HCT116 (cell line): ENCODE measurements around the gene GAB2. TPM values are rescaled to one million over a fixed set of nuclear protein-coding genes. Genes with fewer than 3 reads are reported as not detected.
"Not testable (repeated sequence)": the region's sequence is repeated elsewhere in the genome, so short reads cannot be mapped to it uniquely, and the experiment has no call there.

Experiments used
- ATAC-seq: fragments of 200-7000 bp; cut with Tn5 transposase; 2 replicates; pipeline ENCODE4 v1.9.1; 2020; ENCODE audit warnings: mild to moderate bottlenecking, moderate library complexity
- BruUV-seq: library from RNA; stranded (reverse); fragments of 400-500 nt; replicated peaks from 2 replicates; lab custom pipeline; 2021; lab: Mats Ljungman, UMichigan
- CTCF ChIA-PET: fragments of 300-600 bp; sonication (Branson Sonifier 250); formaldehyde crosslinking; loops from one replicate; lab custom pipeline; 2021; ENCODE audit warnings: antibody characterized with exemption; lab: Charles Lee
- POLR2A ChIA-PET: fragments of 300-600, 350-600 bp; sonication (Branson Sonifier 250); formaldehyde crosslinking; loops from one replicate; lab custom pipeline; 2021; ENCODE audit warnings: antibody characterized with exemption; lab: Charles Lee
- RAD21 ChIA-PET, 2 experiments: fragments of 300-600 bp; sonication (Branson Sonifier 250); formaldehyde crosslinking; loops; one replicate each; lab custom pipeline; 2023; ENCODE audit warnings: low total read pairs in 2 of 2; ENCODE audit not compliant: uncharacterized antibody in 2 of 2, unreplicated experiment in 2 of 2, low non-redundant PET in 1 of 2; lab: Charles Lee
- DNase-seq: peaks from one replicate; pipeline ENCODE4 v3.0.0-alpha.2; 2010; ENCODE audit warnings: low read depth, low spot score
- H2AFZ ChIP-seq: fragments of 200-600 bp; shearing (Covaris generic), sonication (generic); 2 replicates; pipeline ENCODE4 v1.6.1; 2017; ENCODE audit warnings: low read depth, mixed run types, mixed read lengths, antibody characterized with exemption, low read length; ENCODE audit not compliant: poor library complexity, severe bottlenecking
- H3K27ac ChIP-seq: 2 replicates; pipeline ENCODE4 v1.5.1; 2012; ENCODE audit warnings: low read depth, low read length
- H3K27me3 ChIP-seq: fragments of 200-600 bp; sonication (generic); 2 replicates; pipeline ENCODE4 v1.6.1; 2016; ENCODE audit warnings: mixed run types, low read length, mixed read lengths; ENCODE audit not compliant: insufficient read depth
- H3K36me3 ChIP-seq, 2 experiments: fragments of 200-500 bp in 1 of 2; fragments of 200-600 bp in 1 of 2; sonication (Bioruptor generic) in 1 of 2; sonication (generic) in 1 of 2; 2 replicates each; pipeline versions ENCODE4 v1.5.1 to v1.6.1; 2014 to 2016; ENCODE audit warnings: low read length in 2 of 2, inconsistent platforms in 1 of 2, mixed read lengths in 1 of 2, mixed run types in 1 of 2; ENCODE audit not compliant: insufficient read depth in 2 of 2, control insufficient read depth in 1 of 2
- H3K4me1 ChIP-seq, 2 experiments: fragments of 200-600 bp in 1 of 2; sonication (generic) in 1 of 2; 2 replicates each; pipeline versions ENCODE4 v1.5.1 to v1.6.1; 2012 to 2017; ENCODE audit warnings: low read length in 2 of 2, inconsistent platforms in 1 of 2, mild to moderate bottlenecking in 1 of 2, mixed read lengths in 1 of 2, mixed run types in 1 of 2, moderate library complexity in 1 of 2; ENCODE audit not compliant: insufficient read depth in 2 of 2, control insufficient read depth in 1 of 2
- H3K4me2 ChIP-seq: fragments of 200-600 bp; sonication (generic); 2 replicates; pipeline ENCODE4 v1.6.1; 2017; ENCODE audit warnings: mixed run types, low read length, mixed read lengths
- H3K4me3 ChIP-seq, 2 experiments: fragments of 200-600 bp in 1 of 2; sonication (generic) in 1 of 2; replicated peaks in 1 of 2; 2 replicates each; pipeline ENCODE4 v1.5.1; 2011 to 2016; ENCODE audit warnings: low read length in 2 of 2, control low read depth in 1 of 2, low read depth in 1 of 2, mild to moderate bottlenecking in 1 of 2, mixed read lengths in 1 of 2, mixed run types in 1 of 2
- H3K79me2 ChIP-seq: fragments of 200-600 bp; sonication (generic); 2 replicates; pipeline ENCODE4 v1.6.1; 2017; ENCODE audit warnings: mild to moderate bottlenecking, mixed run types, low read length, moderate library complexity, mixed read lengths; ENCODE audit not compliant: insufficient read depth
- H3K9ac ChIP-seq: fragments of 200-600 bp; sonication (generic); 2 replicates; pipeline ENCODE4 v1.6.1; 2016; ENCODE audit warnings: low read length, mixed read lengths
- H3K9me2 ChIP-seq: fragments of 200-600 bp; sonication (generic), shearing (Covaris generic); 2 replicates; pipeline ENCODE4 v1.6.1; 2017; ENCODE audit warnings: mixed run types, mild to moderate bottlenecking, moderate library complexity; ENCODE audit not compliant: insufficient read depth
- H3K9me3 ChIP-seq, 2 experiments: fragments of 200-500 bp in 1 of 2; fragments of 200-600 bp in 1 of 2; sonication (Bioruptor generic) in 1 of 2; sonication (generic) in 1 of 2; 2 replicates each; pipeline ENCODE4 v1.6.1; 2014 to 2017; ENCODE audit warnings: low read length in 2 of 2, mixed read lengths in 2 of 2, inconsistent platforms in 1 of 2, low read depth in 1 of 2, mild to moderate bottlenecking in 1 of 2, mixed run types in 1 of 2, moderate library complexity in 1 of 2; ENCODE audit not compliant: control insufficient read depth in 1 of 2, insufficient read depth in 1 of 2
- H4K20me1 ChIP-seq: fragments of 200-600 bp; sonication (generic), shearing (Covaris generic); 2 replicates; pipeline ENCODE4 v1.6.1; 2017; ENCODE audit warnings: mixed run types, mild to moderate bottlenecking, moderate library complexity; ENCODE audit not compliant: insufficient read depth
- EGR1 ChIP-seq: IDR thresholded peaks from 2 replicates; pipeline ENCODE4 v1.6.1; 2012; ENCODE audit warnings: low read depth
- ELF1 ChIP-seq: IDR thresholded peaks from 2 replicates; pipeline ENCODE4 v1.6.1; 2012; ENCODE audit warnings: low read depth, borderline replicate concordance
- EZH2 ChIP-seq: fragments of 200-600 bp; sonication (generic); IDR thresholded peaks from 2 replicates; pipeline ENCODE4 v1.6.1; 2017; ENCODE audit warnings: antibody characterized with exemption, mixed run types
- EZH2phosphoT487 ChIP-seq: fragments of 200-600 bp; IDR thresholded peaks from 2 replicates; pipeline ENCODE4 v1.6.1; 2018; ENCODE audit warnings: antibody characterized with exemption, borderline replicate concordance
- JUND ChIP-seq: IDR thresholded peaks from 2 replicates; pipeline ENCODE4 v1.6.1; 2012
- POLR2A ChIP-seq: IDR thresholded peaks from 2 replicates; pipeline ENCODE4 v1.7.0; 2011; ENCODE audit warnings: borderline replicate concordance; ENCODE audit not compliant: insufficient read depth, insufficient read length; ENCODE audit errors: extremely low read depth
- TCF7L2 ChIP-seq: IDR thresholded peaks from 2 replicates; pipeline ENCODE4 v1.7.0; 2011; ENCODE audit warnings: borderline replicate concordance, inconsistent platforms; ENCODE audit not compliant: insufficient read depth, insufficient read length; ENCODE audit errors: extremely low read depth
- YY1 ChIP-seq: IDR thresholded peaks from 2 replicates; pipeline ENCODE4 v1.6.1; 2011; ENCODE audit warnings: low read length, low read depth, moderate library complexity, mild to moderate bottlenecking; ENCODE audit not compliant: insufficient replicate concordance; ENCODE audit errors: extremely low read depth
- ZFX ChIP-seq: fragments of 450-650 bp; IDR thresholded peaks from 2 replicates; pipeline ENCODE4 v1.6.1; 2017
- ZNF274 ChIP-seq: fragments of 200-500 bp; sonication (Bioruptor generic); IDR thresholded peaks from 2 replicates; pipeline ENCODE4 v1.6.1; 2014; ENCODE audit warnings: mild to moderate bottlenecking, low read depth, low read length, inconsistent platforms
- intact Hi-C: fragments of 100-400 bp; cut with micrococcal nuclease; formaldehyde crosslinking; loops from 2 replicates; pipeline ENCODE4 v1.10.0; 2022
- total RNA-seq: library from RNA; stranded (reverse); gene quantifications from one replicate; pipeline ENCODE4 v1.2.1, GENCODE V29; 2021; ENCODE audit not compliant: unreplicated experiment
- TF ChIP-seq, protein P1 (sequence below): IDR thresholded peaks from 2 replicates; pipeline ENCODE4 v1.6.1; 2012

GAB2 gene
- total RNA-seq, 1 experiment from 2014 or later: 1.9 TPM

DNA sequence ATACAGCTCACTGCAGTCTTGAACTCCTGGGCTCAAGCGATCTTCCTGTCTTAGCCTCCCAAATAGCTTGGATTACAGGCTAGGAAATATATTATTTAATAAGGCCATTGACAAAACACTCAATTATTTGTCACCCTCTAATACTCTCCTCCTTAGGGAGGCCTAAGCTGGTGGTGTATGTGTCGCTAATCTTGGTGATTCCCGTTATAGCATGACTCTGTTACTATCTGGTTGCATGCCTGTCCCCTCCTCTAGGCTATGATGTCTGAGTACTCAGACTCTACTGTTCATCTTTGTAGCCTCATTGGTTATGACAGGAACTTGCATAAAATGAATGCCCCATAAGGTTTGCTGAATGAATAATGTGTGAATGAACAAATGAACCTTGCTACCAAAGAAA lies 141.3 kb downstream of the GAB2 start:
- H3K9ac ChIP-seq: no peak overlapping the region
- H3K9me2 ChIP-seq: no peaks in the 10 kb centered on the region
- H3K79me2 ChIP-seq: no peaks in the 10 kb centered on the region
- no peak overlapping the region for H3K27ac ChIP-seq
- intact Hi-C loops: no loop called here
- H3K36me3 ChIP-seq: no peaks in the 10 kb centered on the region
- no TSS peak for BruUV-seq
- no peaks in the 10 kb centered on the region for H4K20me1 ChIP-seq
- H2AFZ ChIP-seq: no peak overlapping the region
- no peak for DNase-seq
- no peaks in the 10 kb centered on the region; a peak in 1 of 4 replicates for H3K9me3 ChIP-seq
- TF ChIP-seq EZH2 (no peak), POLR2A (no peak)
- TF ChIP-seq, all 23 proteins: peak for 0
- POLR2A ChIA-PET: no interaction called here
- ATAC-seq: no peak
- Histone ChIP-seq H3K4me3 (no peak overlapping the region), H3K27me3 (no peaks in the 10 kb centered on the region), H3K4me2 (no peak overlapping the region), H3K4me1 (peaks cover 0 to 2% of the 10 kb centered on the region in 2 experiments; a peak in 1 of 4 replicates)
- CTCF ChIA-PET: no interaction called here
- RAD21 ChIA-PET: no interaction called here

DNA sequence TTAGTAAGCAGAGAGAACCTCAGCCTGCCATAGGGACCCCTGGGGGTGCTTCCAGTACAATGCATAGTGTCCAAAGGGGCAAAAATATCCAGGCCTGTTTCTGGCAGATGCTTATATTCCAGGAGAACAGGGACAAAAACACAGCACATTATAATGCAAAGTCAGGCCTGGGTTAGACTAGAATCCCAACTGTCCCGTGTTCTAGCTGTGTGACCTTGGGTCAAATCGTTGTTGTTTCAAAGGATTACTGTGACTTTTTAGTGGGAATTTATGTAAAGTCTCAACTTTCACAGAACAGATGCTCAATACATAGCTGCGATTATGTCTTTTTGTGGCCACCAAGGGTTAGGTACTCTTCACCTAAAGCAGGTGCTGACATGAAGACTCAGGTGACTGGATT lies 142.9 kb downstream of the GAB2 start:
- H3K9me2 ChIP-seq: no peaks in the 10 kb centered on the region
- no peak for ATAC-seq
- H3K4me2 ChIP-seq: no peak overlapping the region
- no peaks in the 10 kb centered on the region for H4K20me1 ChIP-seq
- ChIA-PET CTCF (no interaction called here), RAD21 (no interaction called here), POLR2A (no interaction called here)
- H3K79me2 ChIP-seq: no peaks in the 10 kb centered on the region
- no TSS peak for BruUV-seq
- H3K36me3 ChIP-seq: no peaks in the 10 kb centered on the region
- H3K27me3 ChIP-seq: no peaks in the 10 kb centered on the region
- no peak overlapping the region for H3K4me3 ChIP-seq
- no peak for DNase-seq
- no peaks in the 10 kb centered on the region; a peak in 1 of 4 replicates for H3K9me3 ChIP-seq
- no peak for TF ChIP-seq POLR2A
- no peak for TF ChIP-seq EZH2phosphoT487
- TF ChIP-seq ELF1: no peak
- TF ChIP-seq, protein P1, sequence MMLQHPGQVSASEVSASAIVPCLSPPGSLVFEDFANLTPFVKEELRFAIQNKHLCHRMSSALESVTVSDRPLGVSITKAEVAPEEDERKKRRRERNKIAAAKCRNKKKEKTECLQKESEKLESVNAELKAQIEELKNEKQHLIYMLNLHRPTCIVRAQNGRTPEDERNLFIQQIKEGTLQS: no peak
- TF ChIP-seq YY1: no peak
- TF ChIP-seq TCF7L2: no peak
- TF ChIP-seq JUND: no peak
- TF ChIP-seq EGR1: no peak
- no peak for TF ChIP-seq ZFX
- TF ChIP-seq ZNF274: no peak
- no peak overlapping the region for H3K27ac ChIP-seq
- H2AFZ ChIP-seq: no peak overlapping the region
- H3K4me1 ChIP-seq: peaks cover 0 to 2% of the 10 kb centered on the region in 2 experiments; a peak in 1 of 4 replicates
- H3K9ac ChIP-seq: no peak overlapping the region
- intact Hi-C loops: no loop called here

DNA sequence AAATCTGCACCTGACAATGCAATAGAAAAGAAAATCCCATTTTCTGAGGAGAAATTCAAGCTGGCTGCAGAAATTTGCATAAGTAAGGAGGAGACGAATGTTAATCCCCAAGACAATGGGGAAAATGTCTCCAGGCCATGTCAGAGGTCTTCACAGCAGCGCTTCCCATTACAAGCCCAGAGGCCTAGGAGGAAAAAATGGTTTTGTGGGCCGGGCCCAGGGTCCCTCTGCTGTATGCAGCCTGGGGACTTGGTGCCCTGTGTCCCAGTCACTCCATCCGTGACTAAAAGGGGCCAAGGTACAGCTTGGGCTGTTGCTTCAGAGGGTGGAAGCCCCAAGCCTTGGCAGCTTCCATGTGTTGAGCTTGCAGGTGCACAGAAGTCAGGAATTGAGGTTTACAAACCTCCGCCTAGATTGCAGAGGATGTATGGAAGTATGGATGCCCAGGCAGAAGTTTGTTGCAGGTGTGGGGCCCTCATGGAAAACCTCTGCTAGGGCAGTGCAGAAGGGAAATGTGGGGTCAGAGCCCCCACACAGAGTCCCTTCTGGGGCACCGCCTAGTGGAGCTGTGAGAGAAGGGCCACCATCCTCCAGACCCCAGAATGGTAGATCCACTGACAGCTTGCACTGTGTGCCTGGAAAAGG lies 144.9 kb downstream of the GAB2 start:
- intact Hi-C loops, POLR2A ChIA-PET, H4K20me1 ChIP-seq, H3K4me2 ChIP-seq, H3K27ac ChIP-seq, H2AFZ ChIP-seq, H3K4me3 ChIP-seq, H3K79me2 ChIP-seq, H3K4me1 ChIP-seq, H3K36me3 ChIP-seq, BruUV-seq, H3K9me3 ChIP-seq, RAD21 ChIA-PET, CTCF ChIA-PET, DNase-seq, ATAC-seq, H3K27me3 ChIP-seq, H3K9me2 ChIP-seq, H3K9ac ChIP-seq: not testable (repeated sequence)
